DMS114 treated with DMSO at 0.1 percent for 48 hours (cell line): ENCODE data around the gene KDM3B.
"Not testable (repeated sequence)": the region's sequence is repeated elsewhere in the genome, so short reads cannot be mapped to it uniquely, and the experiment has no call there.

Source experiments
- DNase-seq: peaks from one replicate; lab custom pipeline; 2025; ENCODE audit not compliant: unreplicated experiment; lab: John Stamatoyannopoulos, UW

KDM3B gene

DNA sequence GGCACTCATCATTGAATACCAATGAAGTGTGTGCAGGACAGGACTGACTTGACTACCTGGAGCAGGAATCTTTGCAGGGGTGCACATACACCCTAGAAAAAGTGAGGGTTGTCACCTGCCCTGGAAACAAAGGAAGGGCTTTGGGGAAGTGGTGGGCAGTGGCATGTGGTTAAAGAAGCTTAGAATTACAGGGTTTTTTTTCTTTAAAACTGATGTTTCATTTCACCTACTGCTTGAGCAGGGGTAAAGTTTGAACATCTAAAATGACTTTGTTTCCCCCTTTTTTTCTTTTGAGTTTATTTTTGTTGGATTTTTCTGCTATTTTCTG, 2.0 kb upstream of the KDM3B start:
- DNase-seq, result no peak

DNA sequence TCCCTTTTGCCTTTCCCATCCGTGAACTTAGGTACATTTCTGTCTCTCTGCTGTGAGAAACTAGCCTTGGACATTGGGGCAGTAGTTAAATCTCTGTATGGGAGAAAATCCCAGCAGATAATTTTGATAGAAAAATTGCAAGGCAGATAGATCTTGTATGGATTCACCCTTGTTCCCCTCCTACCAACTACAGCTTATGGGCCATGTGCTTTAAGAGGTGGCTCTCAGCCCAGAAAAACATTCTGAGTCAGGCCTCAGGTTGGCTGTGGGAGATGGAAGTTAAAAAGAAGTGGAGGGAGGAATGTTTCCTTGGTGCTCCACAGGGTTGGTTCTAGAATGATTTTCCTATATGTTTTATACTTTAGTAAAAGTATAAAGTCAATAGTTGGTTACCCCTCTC, 1.4 kb upstream of the KDM3B start:
- no peak for DNase-seq

DNA sequence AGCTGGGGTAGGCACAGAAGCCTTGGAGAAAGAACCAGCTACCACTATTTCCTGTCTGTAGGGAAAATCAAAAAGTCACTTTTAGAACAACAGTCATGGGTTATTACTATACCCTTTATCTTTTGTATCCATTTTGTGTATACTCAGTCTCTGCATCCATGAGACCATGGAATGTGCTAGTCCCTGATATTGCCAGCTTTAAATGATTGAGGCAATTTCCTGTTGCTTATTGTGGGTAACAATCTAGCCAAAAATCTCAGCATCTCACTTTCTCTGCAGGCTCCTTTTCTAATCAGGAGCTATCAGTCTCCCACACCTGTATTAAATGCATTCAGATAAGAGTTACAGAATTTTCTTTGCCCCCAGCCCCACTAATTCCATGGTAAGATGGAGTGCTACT, 968 bp upstream of the KDM3B start:
- DNase-seq, result no peak

DNA sequence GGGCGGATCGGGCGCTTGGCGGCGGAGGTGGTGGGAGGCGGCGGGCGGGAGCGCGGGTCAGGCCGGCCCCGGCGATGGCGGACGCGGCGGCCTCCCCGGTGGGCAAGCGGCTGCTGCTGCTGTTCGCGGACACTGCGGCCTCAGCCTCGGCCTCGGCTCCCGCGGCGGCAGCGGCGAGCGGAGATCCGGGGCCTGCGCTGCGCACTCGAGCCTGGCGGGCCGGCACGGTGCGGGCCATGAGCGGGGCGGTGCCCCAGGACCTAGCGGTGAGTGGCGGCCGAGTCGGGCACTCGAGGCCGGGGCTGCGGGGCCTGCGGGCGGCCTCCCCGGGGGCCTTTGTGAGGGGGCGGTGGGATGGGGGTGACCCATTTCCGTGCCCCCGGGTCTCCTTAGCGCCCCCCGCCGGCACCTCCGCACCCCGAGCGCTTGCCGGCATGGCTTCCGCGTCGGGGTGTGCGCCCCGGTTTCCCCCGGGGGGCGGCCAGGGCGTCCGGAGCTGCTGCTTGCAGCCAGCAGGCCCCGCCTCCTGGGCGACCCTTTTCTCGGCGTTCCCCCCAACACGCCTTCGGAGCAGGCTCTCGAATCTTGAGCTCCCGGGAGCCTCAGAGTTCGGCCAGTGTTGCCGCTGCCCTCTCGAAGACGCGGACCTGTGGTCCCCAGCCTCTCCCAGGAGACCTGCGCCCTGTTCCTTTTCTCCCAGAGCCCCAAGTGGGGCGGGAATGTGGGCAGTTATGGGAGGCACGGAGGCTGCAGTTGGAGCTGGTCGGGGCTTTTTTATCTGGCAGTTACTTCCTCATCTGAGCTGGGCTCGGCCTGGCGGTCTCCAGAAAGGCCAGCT, 456 bp downstream of the KDM3B start:
- peak; percentile 43 for DNase-seq

DNA sequence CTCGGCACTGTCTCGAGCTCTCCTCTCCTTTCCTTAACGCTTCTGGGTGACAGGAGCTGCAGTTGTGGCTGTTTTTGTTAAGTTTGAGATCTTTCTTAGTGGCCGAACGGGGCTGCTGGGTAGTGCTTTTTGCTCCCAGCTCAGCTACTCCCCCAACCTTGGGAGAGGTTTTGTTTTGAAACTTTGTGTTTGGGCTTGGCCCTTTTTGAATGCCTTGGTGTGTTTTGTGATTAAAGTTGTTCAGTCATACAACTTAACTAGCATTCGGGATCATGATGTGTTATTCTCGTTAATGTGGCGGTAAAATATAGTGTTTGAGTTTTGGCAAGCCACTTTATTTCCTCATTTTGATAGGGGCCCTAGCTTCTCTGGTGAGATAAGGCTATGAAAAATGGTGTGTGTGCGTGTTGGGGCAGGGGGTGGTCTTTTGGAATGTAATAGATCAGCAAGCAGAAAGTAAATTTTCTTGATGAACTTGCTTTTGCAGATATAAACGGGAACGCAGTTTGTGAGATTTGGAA, 1.1 kb downstream of the KDM3B start:
- DNase-seq, result no peak

DNA sequence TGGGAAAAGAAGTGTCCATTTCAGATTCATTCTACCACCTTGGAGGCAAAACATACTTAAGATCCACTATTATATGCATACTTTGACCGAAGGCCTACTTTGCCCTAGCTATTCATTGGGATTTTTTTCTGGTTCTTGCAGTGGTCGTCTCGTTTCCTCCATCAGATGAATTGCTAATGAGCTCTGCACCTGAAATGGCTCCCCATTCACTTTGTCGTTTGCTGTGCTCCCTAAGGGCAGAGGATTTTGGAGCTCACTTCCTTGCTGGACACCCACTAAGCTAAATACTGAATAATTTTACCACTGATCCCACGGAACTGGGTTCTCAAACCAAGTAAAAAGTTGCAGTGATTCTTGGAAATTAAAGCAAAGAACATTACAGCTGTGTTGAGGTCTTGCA, 1.9 kb downstream of the KDM3B start:
- no peak for DNase-seq

DNA sequence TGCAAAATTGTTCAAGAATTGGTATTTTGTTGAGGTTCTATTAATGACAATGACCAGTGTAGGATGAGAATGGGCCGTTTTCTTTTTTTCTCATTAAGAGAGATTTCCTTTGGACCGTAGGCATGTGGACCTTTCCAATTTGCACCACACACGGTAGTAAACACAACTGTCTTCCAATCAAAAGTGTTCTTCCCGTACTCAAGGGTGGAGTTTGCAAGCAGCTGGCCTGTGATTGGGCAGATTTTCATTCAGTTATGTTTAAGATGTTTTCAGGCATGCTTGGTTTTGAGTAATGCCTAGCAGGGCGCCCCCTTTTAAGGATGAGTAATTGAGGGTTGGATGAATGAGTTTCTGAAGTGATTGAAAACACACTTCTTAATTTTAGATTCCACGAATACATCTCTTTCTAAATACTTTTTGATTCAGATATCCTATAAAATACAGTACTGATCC, 2.5 kb downstream of the KDM3B start:
- DNase-seq, result peak; percentile 87

DNA sequence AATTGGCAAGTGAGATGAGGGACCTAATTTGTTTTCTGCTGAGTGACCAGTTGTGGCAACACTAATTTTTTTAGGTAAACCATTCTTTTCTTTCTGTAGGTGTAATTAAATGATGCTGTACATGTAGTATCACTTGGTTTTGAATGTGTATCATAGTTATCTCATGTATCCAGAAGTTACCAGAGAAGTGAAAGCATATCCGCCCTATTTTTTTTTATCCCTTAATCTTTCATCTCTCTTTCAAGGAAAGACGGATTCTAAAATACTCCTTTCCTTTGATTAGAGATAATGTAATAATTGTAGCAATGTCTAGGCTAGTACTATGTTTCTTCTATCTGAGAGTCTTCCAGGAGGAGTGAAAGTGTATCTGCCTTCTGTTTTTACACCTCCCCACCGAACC, 7.1 kb downstream of the KDM3B start:
- DNase-seq, result no peak

DNA sequence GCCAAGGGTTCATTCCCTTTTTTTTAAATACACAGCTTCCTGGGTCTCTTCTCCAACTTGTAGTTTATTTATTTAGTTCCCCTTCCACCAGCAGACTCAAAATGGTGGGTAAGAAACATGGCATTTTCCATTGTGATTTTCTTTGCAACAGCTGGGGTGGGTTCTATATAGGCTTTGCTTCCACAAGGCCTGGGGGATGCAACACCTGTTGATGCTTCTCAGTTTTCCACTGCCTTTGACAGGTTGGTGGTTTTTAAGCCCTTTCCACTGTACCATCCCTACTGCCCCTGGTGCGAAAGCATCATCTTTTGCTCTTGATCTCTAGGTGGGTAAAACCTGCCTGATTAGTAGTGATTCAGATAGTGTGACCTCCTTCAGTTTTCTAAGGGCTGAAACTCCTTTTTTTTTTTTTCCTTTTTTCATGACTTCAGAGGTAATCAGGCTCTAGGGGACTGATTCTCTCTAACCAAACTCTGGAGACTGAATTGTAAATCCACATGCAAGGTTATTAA, 8.5 kb downstream of the KDM3B start:
- DNase-seq, result no peak

DNA sequence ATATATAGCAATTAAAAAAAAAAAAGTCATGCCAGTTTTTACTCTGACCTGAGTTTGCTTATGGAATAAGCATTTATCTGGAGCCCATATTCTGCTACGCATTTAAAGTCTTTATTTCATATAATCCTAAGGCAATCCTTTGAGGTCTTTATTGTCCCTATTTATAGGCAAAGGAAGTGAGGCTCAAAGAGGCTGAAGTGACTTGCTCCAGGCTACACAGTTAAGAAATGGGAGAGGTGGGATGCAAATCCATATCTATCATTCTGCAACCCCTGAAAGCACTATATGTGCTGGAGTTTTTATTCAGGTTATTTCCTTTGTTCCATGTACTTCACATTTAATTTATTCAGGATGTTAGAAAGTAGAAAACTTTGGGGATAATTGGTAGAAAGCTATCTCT, 12.1 kb downstream of the KDM3B start:
- DNase-seq, result no peak

DNA sequence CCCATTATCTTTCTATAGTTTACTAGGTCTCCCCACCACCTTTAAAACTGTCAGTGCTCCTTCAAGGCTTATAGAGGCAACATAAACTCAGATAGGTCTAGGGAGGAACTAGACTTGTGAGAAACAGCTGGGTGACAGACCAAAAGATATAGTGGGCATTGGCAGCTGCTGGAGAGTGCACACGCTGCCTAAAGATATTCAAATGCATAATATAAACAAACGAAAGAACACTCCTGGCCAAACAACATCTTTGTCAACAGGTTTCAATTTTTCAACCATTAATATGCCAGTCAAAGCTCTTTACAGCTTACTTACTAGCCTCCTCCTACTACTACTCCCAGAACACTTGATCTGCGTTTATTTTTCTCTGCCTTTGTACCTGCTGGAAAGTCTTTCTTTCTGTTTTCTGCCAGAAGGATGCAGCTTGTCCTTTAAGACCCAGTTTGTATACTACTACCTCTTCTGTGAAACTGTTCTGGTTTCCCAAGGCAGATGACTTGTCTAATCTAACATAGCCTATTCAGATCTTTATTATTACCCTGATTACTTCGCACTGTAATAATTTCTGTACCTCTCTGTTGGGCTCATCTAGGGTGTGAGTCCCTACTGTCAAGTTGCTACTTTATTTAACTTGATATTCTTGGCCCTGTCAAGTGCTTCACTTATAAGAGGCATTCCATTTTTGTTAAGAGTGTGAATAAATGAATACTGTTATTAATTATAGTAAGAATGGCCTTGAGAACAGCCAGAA, 14.3 kb downstream of the KDM3B start:
- no peak for DNase-seq

DNA sequence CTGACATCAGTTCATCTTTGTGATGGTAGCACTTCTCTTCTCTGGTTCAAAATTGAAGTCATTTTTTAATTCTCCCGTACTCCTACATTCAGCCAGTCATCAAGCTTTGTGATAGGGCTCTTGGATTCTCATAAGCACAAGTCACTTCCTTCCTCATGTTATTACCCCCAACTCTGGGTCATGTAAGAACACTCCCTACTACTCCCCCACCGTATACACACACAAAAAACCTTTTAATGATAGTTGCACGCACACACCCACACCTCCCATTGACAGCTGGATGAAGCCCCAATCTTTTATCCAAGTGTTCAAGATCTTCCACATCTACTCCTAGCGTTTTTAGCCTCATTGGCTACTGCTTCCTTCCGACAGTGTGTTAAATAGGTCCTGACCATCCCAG, 16.8 kb downstream of the KDM3B start:
- DNase-seq, result no peak

DNA sequence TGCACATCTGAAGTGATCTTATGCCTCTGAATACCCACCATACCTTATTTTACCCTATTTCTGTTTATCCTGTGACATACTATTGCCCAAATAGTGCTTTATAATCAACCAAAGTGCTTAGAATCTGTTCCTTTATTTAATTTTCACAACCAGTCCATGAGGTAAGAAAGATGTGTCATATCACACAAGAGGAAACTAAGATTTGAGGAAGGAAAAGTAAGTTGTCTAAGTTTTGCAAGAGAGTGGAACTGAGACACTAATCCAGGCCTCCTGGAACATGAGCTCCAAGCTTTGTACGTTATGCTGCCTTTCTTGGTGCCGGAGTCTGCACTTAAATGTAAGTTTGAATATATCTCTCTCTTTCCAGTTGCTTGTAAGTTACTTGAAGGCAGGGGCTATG, 17.2 kb downstream of the KDM3B start:
- no peak for DNase-seq

DNA sequence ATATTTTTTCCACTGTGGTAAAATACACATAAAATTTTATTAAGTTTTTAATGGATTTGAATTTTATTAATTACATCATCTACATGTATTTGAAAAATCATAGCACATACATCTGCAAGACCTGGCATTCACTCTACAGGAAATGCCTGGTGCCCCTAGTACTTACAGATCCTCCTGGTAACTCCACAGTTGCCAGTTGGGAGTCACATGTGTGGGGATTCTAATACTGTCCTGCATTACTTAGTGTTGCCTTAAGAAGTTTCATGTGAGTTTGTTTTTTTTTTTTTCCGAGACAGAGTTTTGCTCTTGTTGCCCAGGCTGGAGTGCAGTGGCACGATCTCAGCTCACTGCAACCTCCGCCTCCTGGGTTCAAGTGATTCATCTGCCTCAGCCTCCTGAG, 18.1 kb downstream of the KDM3B start:
- DNase-seq, result no peak

DNA sequence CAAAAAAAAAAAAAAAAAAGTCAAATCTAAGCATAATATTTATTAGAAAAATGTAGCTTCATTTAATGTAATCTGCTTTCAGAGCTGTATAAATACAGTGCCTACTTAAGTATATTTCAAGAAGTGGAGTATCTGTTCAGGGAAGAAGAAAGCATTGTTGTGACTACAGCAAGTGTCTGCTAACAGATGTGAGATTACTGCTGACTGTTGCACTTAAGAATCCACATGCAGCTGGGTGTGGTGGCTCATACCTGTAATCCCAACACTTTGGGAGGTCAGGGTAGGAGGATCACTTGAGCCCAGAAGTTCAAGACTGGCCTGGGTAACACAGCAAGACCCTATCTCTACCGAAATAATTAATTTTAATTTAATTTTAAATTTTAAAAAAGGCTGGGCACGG, 19.0 kb downstream of the KDM3B start:
- DNase-seq, result no peak

DNA sequence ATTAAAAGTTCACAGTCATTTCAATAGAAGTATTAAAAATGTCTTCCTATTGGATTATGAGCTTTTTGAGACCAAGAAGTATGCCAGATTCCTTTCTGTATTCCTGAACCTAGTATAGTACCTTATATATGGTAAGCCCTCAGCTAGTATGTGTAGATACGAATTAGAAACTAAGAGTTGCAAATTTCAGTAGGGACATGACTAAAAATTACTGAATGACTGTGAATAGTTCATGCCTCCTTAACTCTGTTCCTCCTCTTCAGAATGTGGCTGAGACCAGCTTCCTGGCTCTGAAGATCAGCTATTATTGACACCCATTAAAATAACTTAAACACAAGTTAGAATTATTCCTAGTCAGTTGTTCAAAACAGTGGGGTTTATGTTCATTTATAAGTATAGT, 19.7 kb downstream of the KDM3B start:
- no peak for DNase-seq

DNA sequence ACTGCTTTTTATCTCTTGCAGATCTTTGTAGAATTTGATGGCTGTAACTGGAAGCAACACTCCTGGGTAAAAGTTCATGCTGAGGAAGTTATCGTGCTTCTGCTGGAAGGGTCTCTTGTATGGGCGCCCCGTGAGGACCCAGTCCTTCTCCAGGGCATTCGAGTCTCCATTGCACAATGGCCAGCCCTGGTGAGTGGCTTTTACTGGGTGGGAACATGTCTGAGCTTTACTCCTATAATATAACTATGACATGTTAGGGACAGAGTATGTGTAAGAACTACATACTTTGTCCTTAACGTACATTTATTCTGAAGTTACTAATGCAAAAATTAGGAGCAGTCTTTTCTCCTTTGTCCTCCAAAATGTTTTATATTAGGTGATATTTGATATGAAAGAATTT, 20.2 kb downstream of the KDM3B start:
- DNase-seq, result no peak

DNA sequence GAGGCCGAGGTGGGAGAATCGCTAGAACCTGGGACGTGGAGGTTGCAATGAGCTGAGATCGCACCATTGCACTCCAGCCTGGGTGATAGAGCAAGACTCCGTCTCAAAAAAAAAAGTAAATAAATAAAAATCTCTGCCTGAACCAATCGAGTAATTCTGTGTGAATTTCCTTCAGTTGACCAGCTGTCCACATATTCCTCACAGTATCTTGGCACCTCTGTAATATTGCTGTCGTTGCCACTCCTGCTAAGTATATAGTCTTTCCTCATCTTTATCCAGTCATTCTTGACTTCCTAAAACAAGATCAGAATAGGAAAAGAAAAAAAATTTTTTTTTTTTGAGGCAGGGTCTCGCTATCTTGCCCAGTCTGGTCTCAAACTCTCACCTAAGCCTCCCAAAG, 29.9 kb downstream of the KDM3B start:
- no peak for DNase-seq

DNA sequence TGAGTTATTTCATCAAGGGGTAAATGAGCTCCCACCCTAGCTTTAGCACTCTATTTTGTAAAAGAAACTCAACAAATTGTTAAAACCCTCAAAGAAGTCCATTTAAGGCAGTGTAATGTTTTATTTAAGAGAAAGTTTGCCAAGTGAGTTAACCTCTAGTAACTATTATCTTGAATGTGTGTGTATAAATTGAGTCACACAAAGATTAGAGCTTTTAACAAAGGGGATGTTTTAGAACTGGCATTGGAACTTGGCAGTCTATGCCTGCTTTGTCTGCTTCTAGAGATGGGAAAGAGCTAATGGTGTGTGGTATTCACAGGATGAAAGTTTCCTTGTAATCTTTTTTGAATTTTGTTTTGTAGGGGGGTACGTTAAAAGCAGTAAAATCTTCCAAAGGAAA, 33.2 kb downstream of the KDM3B start:
- no peak for DNase-seq

DNA sequence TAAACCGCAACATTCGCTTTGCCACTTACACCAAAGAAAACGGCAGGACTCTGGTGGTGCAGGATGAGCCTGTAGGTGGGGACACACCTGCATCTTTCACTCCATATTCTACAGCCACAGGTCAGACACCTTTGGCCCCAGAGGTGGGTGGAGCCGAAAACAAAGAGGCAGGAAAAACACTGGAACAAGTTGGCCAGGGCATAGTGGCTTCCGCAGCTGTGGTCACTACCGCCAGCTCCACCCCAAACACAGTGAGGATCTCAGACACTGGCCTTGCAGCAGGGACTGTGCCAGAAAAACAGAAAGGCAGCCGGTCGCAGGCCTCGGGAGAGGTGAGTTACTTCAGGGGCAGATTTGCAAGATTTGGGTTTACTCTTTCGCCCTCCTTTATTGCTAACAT, 33.8 kb downstream of the KDM3B start:
- DNase-seq, result no peak

DNA sequence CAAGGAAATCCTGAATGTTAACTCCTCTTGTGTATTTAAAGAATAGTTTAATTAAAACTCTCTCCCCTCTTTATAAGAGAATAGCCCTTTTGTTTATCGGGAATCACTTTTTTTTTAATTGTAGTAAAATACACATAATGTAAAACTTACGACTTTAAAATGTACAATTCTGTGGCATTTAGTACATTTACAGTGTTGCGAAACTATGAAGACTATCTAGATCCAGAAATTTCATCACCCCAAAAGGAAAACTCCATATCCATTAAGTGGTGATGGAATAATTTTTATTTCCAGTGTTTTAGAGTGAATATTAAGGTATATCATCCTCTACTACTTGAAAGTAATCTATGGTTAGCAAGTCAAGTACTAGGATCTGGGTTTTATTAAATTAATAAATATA, 36.8 kb downstream of the KDM3B start:
- no peak for DNase-seq

DNA sequence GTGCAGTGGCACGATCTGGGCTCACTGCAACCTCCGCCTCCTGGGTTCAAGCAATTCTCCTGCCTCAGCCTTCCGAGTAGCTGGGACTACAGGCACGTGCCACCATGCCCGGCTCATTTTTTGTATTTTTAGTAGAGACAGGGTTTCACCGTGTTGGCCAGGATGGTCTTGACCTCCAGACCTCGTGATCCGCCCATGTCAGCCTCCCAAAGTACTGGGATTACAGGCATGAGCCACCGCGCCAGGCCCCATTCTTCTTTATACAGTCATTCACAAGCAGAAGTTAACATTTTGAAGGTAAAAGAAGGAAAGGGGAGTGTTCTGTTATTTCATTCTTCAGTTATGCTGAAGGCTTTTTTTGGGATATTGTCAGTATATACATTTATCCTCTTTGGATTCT, 37.4 kb downstream of the KDM3B start:
- DNase-seq, result not testable (repeated sequence)
